ENCODE data around the gene MPP1.
"Not testable (repeated sequence)": the region's sequence is repeated elsewhere in the genome, so short reads cannot be mapped to it uniquely, and the experiment has no call there.

The MPP1 gene

DNA sequence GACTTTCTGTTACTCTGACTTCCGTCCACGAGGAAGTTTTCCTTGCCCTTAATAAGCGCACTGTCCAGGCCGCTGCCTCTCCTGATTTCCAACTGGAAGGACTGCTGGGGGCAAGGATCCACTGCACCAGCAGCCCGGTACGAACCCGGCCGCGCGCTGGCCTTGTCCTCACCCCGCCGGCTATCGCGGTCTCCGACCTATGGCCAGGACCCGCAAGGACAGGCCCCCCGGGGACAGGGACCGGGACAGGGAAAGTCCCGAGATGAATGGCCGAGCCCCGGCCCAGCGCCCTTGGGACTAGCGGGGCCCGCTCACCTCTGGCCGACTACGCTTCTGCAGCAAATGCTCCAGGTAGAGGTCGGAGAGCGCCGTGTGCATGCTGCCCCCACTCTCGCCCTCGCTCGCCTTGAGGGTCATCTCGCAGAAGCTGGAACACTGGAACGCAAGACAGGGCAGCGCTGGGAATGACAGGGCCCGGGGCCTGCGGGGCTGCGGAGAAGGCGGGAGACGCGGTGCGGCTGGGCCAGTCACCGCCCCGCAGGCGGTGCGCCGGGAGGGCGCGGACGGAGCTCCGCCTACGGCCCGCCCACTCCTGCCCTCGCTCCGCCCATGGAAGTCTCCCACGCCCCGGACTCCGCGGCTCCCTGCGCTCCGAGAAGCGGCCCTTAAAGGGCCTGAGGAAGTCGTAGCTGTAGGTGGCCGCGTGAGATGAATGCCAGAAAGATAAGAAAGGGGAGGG lies at the start of gene MPP1:
Gene MPP1, minus strand, starts transcription at position 529 of the 739 bp plus-strand sequence. Its CDS starts 112 bp downstream, at position 417.
- peak; percentile 73 for DNase-seq

DNA sequence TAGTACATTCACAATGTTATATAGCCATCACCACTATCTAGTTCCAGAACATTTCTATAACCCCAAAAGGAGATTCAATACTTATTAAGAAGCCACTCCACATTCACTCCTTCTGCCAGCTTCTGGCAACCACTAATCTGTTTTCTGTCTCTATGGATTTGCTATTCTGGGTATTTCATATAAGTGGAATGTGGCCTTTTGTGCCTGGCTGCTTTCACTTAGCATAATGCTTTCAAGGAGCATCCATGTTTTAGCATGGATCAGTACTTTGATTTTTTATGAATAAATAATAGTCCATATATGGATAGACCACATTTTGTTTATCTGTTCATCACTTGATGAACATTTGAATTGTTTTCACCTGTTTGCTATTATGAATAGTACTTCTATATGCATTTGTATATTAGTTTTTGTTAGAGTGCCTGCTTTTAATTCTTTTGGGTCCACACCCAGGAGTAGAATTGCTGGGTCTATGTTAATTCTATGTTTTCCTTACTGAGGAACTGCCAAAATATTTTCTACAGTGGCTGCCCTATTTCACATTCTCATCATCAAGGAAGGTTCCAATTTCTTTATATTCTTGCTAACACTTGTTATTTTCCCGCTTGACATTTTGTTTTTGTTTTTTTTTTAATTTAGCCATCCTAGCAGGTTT lies 45.8 kb upstream of the MPP1 start:
- DNase-seq: no peak

GRCh38 chrX:154840856-154841255 lies 35.6 kb upstream of the MPP1 start:
- DNase-seq: no peak

- no peak for DNase-seq
Observed at GRCh38 chrX:154836163-154836562, 30.9 kb upstream of the MPP1 start.

DNA sequence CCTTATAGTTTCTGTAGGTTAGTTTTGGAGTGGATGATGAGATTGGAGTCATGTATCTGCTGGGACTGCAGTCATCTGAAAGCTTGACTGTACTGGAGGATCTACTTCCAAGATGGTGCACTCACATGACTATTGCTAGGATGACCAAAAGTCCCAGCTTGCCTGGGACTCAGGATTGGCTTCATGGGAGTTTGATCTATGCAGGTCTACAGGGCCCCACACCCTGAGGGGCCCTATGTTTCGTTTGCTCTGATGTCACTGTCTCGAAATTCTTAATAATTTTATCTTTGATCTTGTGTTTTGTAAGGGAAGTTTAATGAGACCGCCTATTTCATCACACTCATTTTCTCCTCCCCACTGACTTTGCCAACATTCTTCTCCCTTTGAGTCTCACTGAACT lies 29.3 kb upstream of the MPP1 start, which contains the start of gene SMIM9:
Gene SMIM9, minus strand, starts transcription at position 101 of the 400 bp plus-strand sequence. CDS start 3,806 bp downstream, outside the sequence.
- DNase-seq: no peak

DNA sequence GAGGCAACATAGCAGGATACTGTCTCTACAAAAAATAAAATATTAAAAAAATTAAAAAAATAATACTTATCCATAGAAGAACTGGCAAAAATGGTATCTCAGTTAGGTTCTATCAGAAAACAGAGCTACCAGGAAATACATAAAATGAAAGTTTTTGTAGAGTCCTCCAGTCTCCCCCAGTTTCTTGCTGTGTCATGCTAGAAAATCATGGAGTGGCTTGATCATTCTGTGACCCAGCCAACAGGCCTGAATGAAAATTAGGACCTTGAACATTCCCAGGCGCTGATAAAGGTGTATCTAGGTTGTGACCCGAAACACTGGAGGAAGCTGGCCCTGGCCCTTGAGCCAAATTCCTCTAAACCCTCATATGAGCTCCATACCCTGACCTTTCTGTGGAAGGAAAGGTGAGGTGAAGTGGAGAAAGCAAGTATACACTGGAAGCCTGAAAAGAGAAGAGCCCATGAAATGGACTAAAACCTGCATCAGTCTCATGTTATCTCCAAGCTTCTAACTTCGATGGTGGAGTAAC lies 28.5 kb upstream of the MPP1 start:
- DNase-seq: no peak

DNA sequence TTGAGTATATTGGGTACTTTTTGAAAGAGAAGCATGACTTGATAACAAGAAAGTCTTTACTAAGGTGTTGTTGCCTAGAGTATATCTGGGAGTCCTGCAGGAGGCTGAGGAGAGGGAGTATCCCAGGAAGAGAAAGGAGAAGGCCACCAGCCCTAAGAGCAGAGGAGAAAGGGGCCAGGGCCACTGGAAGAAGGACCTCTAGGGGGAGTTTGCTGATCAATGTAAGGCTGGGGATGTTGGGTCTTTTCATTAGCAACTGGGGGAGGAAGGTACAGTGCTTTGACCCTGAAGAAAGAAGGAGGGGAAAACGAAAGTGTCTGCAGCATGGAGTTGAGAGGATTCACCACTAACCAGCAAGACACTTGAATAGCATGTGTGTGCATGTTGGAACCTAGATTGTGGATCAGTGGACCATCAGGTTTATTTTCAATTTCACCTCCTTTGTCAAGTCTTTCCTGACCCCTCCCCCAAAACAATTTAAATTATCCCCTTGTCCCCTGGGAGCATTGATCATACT lies 24.7 kb upstream of the MPP1 start:
- no peak for DNase-seq

DNA sequence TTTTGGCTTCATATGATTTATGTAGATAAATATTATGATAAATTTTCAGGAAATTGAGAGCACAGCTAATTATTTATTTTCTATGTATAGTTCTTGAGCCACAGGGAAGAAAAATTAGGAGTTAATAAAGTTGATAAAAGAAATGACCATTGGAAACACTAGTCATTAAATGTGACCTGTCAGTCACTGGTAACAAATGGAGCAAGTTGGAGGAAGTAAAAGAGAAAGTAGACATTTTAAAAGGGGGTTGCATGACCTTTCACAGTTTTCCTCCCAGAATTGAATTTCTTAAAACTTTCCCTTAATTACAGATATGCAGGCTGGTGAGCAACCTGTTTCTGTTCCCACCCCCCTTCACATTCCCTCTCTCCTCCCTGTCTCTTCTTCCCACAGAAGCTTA lies 23.8 kb upstream of the MPP1 start:
- no peak for DNase-seq

DNA sequence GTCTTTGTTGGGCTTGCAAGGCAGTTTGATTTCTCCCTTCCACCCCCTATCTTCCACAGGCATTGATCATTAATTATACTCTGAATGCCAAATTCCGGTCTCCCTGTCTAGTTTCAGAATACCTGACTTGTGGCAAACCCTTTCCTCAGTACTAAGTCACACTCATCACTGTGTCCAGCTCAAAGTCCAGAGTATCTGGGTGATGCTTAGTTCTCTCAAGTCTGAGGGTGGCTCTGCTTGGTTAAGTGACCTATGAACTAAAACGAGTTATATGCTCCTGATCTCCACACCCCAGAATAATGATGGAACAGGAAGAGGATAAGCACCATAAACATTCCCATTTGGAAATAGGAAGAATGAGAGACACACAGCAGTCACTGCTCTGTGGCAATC lies 22.7 kb upstream of the MPP1 start:
- no peak for DNase-seq

DNA sequence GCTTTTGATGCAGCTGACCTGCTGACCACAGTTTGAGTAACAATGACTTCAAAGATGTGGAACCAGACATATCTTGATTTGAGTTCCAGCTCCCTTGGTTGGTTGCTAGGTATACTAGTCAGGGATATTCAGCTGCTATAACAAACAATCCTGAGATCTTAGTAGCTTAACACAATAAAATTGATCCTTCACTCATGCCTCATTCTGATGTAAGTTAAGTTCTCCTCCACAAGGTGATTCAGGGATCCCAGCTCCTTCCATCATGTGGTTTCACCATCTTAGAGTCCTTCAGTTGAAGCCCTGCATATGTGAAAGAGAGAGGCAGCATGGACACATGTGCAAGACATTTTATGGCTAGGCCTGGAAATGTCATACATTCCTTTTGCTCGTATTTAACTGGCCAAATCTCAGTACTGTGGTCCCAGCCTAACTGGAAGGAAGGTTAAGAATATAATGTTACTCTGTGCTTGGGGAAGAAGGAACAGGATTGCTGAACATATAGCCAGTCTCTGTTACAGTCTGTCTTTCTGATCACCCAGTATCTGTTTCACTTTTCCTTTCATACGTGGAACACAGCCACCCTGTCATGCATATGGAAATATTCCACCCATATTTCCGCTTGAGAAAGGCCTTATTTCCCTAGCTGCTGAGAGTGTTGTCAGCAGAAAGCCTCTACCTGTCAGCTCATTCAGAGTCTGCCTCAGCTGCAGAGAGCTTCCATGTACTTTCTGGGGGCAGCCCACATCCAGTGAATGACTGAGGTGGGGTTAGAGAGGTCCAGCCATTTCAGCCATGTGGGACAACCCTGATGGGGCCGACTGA lies 22.1 kb upstream of the MPP1 start:
- DNase-seq: no peak

- DNase-seq: not testable (repeated sequence)
Observed at GRCh38 chrX:154825586-154825985, 20.3 kb upstream of the MPP1 start.

DNA sequence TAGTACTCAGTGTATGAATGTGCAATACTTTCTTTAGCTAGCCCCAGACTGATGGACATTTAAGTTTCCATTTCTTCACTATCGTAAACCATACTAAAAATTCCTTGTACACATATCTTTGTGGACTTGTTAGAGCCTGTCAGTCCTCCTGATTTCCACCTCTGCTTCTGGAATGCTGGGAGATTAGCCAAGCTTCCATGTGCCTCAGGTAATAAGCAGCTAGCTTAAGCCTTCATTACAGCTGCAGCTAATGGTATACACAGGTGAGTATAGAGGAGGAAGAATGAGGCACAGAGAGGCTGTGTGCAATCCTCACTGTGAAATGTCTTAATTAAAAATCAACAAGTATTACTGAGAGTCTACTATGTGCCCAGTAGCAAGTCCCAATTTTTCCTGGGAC lies 19.4 kb upstream of the MPP1 start:
- DNase-seq: no peak

DNA sequence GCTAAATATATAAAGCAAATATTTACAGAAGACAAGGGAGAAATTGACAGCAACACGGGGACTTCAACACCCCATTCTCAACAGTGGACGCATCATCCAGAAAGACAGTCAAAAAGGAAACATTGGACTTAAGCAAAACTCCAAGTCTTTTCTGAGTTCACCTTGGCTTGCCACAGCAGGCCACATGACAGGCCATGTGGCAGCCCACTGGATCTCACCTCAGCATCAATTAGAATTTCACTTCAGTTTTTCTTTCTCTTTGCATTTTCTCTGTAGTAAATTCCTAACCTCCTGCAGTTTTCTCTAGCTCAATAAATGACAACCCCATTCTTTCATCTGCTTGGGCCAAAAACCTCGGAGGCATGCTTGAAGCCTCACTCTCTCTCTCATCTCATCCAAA lies 16.7 kb upstream of the MPP1 start:
- no peak for DNase-seq

- DNase-seq: no peak
Observed at GRCh38 chrX:154821523-154821922, 16.2 kb upstream of the MPP1 start.

- no peak for DNase-seq
Observed at GRCh38 chrX:154819771-154820341, 14.6 kb upstream of the MPP1 start.

GRCh38 chrX:154818916-154819770 lies 13.9 kb upstream of the MPP1 start:
- DNase-seq: no peak

DNA sequence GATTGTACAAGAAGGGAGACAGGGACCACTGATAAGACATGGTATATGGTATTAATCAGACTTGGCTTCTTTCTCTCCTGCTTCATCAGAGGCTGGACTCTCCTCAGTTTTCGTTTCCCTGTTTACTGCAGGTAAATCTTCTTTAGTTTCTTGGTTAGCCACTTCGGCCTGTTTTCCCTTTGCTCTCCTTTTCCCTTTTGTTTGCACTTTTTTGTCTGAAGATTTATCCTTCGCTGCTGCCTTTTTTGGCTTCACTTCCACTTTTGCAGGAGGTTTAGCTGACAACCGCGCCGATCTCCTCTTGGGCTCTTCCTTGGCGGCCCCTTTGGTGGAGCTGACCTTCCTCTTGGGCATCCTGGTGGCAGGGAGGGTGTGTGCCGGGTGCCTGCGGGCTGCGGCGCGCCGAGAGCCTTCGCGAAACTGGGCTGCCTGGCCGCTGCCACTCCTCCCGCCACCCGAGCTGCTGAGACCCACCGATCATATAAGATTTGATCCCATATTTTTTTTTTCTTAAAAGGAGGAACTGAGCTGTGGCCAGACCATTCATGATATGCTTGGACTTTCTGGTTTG lies 11.8 kb upstream of the MPP1 start:
- not testable (repeated sequence) for DNase-seq

- not testable (repeated sequence) for DNase-seq
Observed at GRCh38 chrX:154816326-154816898, 11.1 kb upstream of the MPP1 start.

DNA sequence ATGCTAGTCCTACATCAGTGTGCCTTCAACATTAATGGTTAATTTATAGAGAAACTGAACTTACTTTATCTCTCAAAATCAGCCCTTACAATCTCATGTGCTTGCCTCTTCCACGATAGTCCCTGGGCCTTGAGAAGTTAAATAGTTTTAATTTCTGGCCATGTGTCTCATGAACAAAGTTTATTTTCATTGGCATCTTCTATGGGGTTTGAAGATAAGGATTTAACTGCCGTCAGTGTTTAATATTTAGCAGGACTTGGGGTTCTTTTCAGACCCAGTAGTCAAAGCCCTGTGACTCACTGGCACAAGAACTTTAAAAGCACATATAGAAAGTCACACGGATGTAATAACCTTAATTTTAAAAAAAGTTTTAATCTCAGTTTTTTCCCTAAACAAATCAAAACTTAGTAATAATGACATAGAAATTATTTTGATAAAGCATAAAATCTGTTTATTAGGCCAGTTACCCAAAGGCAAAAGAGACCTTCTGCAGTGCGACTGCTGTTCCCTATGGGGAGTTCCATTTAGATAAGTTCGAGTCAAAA lies 10.1 kb upstream of the MPP1 start:
- DNase-seq: no peak

GRCh38 chrX:154813801-154814200 lies 8.5 kb upstream of the MPP1 start:
- DNase-seq: no peak

Measured in activated CD8-positive, alpha-beta memory T cell treated with anti-CD3 and anti-CD28 coated beads, Interleukin-2, amount 50 U/mL, for 4 hours (primary cell).